ENCODE results near the gene BLOC1S1. TPM values are rescaled to one million over a fixed set of nuclear protein-coding genes. Genes with fewer than 3 reads are reported as not detected.
A peak's percentile ranks its signal among the peaks of the same experiment; 100 is the strongest.

Gene BLOC1S1
- total and polyA plus RNA-seq, 9 of the 15 experiments (the other 6 are each of a cell fraction or from before 2014, with no cell fraction given): 75.2 to 161 (median 98.8) TPM

DNA sequence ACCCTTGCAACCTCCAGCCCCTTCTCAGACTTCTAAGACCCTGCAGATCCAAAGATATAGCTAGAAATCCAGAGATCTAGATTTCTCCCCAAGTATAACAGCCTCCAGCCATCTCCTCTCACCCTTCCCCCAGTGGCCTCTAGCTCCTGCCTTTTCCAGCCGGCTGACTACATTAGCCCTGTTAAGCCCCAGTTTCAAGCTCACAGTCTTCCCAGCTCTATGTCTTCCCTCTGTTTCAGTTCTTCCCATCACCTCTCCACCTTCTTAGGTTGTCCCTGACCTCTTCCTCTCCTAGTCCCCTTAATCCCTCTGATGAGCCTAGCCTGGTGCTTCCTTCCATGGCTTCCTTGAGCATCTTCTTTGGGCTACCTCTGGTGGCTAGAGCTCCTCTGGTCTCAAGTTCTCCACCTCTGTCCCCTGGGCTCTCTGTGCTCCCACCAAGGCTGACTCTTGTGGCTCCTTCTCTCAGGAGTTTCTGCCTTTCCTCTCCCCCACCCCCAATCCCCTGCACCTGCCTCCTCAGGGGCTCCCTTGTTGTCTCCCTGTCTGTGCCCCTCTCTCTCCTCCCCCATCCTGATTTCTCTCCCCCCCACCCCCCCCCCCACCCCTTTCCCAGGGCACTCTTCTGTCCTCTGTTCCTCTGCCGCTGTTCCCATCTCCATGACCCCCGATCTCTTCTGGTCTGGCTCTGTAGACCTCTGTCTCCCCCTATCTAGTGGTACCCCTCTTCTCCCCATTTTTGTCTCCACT lies 26.3 kb downstream of the BLOC1S1 start:
- in situ Hi-C loops (cut with MboI): no loop called here
- H3K9me3 ChIP-seq (replicated peaks; ENCODE audit: control insufficient read depth, insufficient read depth, low read depth, low read length): no peaks in the 10 kb centered on the region; the same call in 1 of the 2 replicates
- ChIA-PET CTCF (ENCODE audit: low intra/inter-chr PET ratio) (interaction anchor here (1.1 kb wide), 1 partner anchor 448 kb away, joined by 4 read pairs; no protein-coding TSS in a partner anchor), POLR2A (interaction anchor here (0.6 to 4.5 kb wide), 8 partner anchors 12 to 429 kb away, joined by 3 to 44 read pairs (median 3); partner anchors contain the start of gene CD63)
- peak overlapping the region; percentile 37 for H3K4me3 ChIP-seq
- peak overlapping the region; percentile 44; the same call in 2 of the 3 replicates for H3K27ac ChIP-seq (ENCODE audit: extremely low read depth, low read depth, low read length)
- TF ChIP-seq, protein P1, sequence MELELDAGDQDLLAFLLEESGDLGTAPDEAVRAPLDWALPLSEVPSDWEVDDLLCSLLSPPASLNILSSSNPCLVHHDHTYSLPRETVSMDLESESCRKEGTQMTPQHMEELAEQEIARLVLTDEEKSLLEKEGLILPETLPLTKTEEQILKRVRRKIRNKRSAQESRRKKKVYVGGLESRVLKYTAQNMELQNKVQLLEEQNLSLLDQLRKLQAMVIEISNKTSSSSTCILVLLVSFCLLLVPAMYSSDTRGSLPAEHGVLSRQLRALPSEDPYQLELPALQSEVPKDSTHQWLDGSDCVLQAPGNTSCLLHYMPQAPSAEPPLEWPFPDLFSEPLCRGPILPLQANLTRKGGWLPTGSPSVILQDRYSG (tag; conservative IDR thresholded peaks at IDR 0.05; ENCODE audit: low read depth): no peak
- TF ChIP-seq NFXL1 (CRISPR knock-in tag; IDR thresholded peaks at IDR 0.05) (no peak), EZH2 (IDR thresholded peaks at IDR 0.05; ENCODE audit: borderline replicate concordance, low read depth, low read length) (no peak), ZNF263 (CRISPR knock-in tag; IDR thresholded peaks at IDR 0.05; ENCODE audit: borderline replicate concordance) (0 out of 2 replicates have a peak, but pooled peaks have one; percentile 14), ZNF740 (CRISPR knock-in tag; IDR thresholded peaks at IDR 0.05) (no peak), ZNF740 (tag; IDR thresholded peaks at IDR 0.05) (peak in 1 of 2 experiments; percentile 28; a peak in 1 of 4 replicates)
- H3K27me3 ChIP-seq (ENCODE audit: control insufficient read depth in 2 of 2, insufficient read depth in 2 of 2, low read length in 2 of 2): no peaks in the 10 kb centered on the region
- H3K36me3 ChIP-seq (ENCODE audit: control insufficient read depth, insufficient read depth, low read length): peaks cover 11% of the 10 kb centered on the region; the same call in 2 of the 3 replicates
- peaks cover 34% of the 10 kb centered on the region for H3K79me2 ChIP-seq (ENCODE audit: control insufficient read depth, insufficient read depth, low read length)
- intact Hi-C loops (cut with micrococcal nuclease): loop anchor here (2.0 kb wide), 1 partner anchor 185 kb away; the partner anchor contains the start of gene PYM1
- H3K9me1 ChIP-seq (ENCODE audit: control insufficient read depth, insufficient read depth, low read length): no peaks in the 10 kb centered on the region
- H3K4me1 ChIP-seq (replicated peaks in 1 of 2; ENCODE audit: control insufficient read depth in 2 of 2, insufficient read depth in 2 of 2, low read length in 2 of 2): peaks cover 45 to 49% of the 10 kb centered on the region in 2 experiments
- no peaks in the 10 kb centered on the region for H4K20me1 ChIP-seq (replicated peaks; ENCODE audit: control insufficient read depth, insufficient read depth, low read length)
- 23% methylated on average over 2 of the region's 3 CpGs for WGBS (ENCODE audit: insufficient coverage, low coverage, missing lambda C conversion rate)
- peak overlapping the region; percentile 80 for H3K4me2 ChIP-seq (ENCODE audit: insufficient read depth, low read length)
- no TSS peak for BruUV-seq (replicated peaks)
- H3K9ac ChIP-seq (ENCODE audit: insufficient read depth in 1 of 2, low read depth in 2 of 2, low read length in 2 of 2): peak overlapping the region; percentile 61 to 77; a peak in 3 of 4 replicates
- DNase-seq (ENCODE audit: extremely low read depth in 1 of 4, low spot score in 3 of 4) (no peak), ATAC-seq (no peak), FAIRE-seq (peak; percentile 54)
- peak overlapping the region; percentile 89 for H2AFZ ChIP-seq (ENCODE audit: low read depth, low read length)
